Esophagus muscularis mucosa (tissue), 2 donors: Measurements from ENCODE around the gene ARAP3.

Source experiments
- POLR2A ChIP-seq: fragments of 450-650 bp; IDR thresholded peaks from one replicate; pipeline ENCODE4 v1.6.1; 2017; ENCODE audit warnings: antibody characterized with exemption, moderate library complexity, mild to moderate bottlenecking, low read depth
- POLR2AphosphoS5 ChIP-seq, 2 donors: sonication (generic); formaldehyde crosslinking; IDR thresholded peaks; one replicate each; pipeline ENCODE4 v1.6.1; 2017; ENCODE audit warnings: antibody characterized with exemption in 2 of 2

- no peak for TF ChIP-seq POLR2A
- TF ChIP-seq POLR2AphosphoS5 (IDR thresholded peaks at IDR 0.05), result no peak
Measured at GRCh38 chr5:141716009-141716408, 34.0 kb upstream of the ARAP3 start.
